Activated CD8-positive, alpha-beta T cell treated with anti-CD3 and anti-CD28 coated beads, Interleukin-2, amount 10 ng/mL, durations not matched to agents 7 days and 5 days (primary cell): Measurements from ENCODE around the gene PPFIBP1. TPM values are rescaled to one million over a fixed set of nuclear protein-coding genes. Genes with fewer than 3 reads are reported as not detected.
"Not testable (repeated sequence)": the region's sequence is repeated elsewhere in the genome, so short reads cannot be mapped to it uniquely, and the experiment has no call there.

Source experiments
- ATAC-seq: fragments of 150-1000 bp; cut with Tn5 transposase; one replicate; pipeline ENCODE4 v1.10.0; 2021; ENCODE audit warnings: moderate library complexity
- CTCF ChIA-PET: fragments of 350-600 bp; sonication (Branson Sonifier 250); formaldehyde crosslinking; loops from one replicate; lab custom pipeline; 2021; ENCODE audit warnings: antibody characterized with exemption; lab: Charles Lee
- POLR2A ChIA-PET: fragments of 350-600 bp; sonication (Branson Sonifier 250); formaldehyde crosslinking; loops from one replicate; lab custom pipeline; 2021; ENCODE audit warnings: antibody characterized with exemption; lab: Charles Lee
- DNase-seq: peaks from one replicate; pipeline ENCODE4 v3.0.0-alpha.2; 2020
- H3K27ac Mint-ChIP-seq: one replicate; pipeline ENCODE4 v1.8.0; 2021; ENCODE audit warnings: mild to moderate bottlenecking, mixed read lengths
- H3K27me3 Mint-ChIP-seq: one replicate; pipeline ENCODE4 v1.8.0; 2021; ENCODE audit warnings: low read depth, mixed read lengths
- H3K36me3 Mint-ChIP-seq: one replicate; pipeline ENCODE4 v1.8.0; 2021; ENCODE audit warnings: low read depth, mixed read lengths
- H3K4me1 Mint-ChIP-seq: one replicate; pipeline ENCODE4 v1.8.0; 2021; ENCODE audit warnings: low read depth, mixed read lengths
- H3K4me3 Mint-ChIP-seq: one replicate; pipeline ENCODE4 v1.8.0; 2021; ENCODE audit warnings: mild to moderate bottlenecking, mixed read lengths
- H3K9me3 Mint-ChIP-seq: one replicate; pipeline ENCODE4 v1.8.0; 2022; ENCODE audit warnings: mixed read lengths; ENCODE audit not compliant: insufficient read depth
- total RNA-seq, 2 experiments: library from RNA; stranded (reverse); gene quantifications; one replicate each; pipeline ENCODE4 v1.2.3, GENCODE V29; 2021

The PPFIBP1 gene
- total RNA-seq, 2 experiments from 2014 or later: 17.5 TPM

GRCh38 chr12:27655476-27655875, 131.5 kb downstream of the PPFIBP1 start:
- H3K4me1 Mint-ChIP-seq: peaks cover 18% of the 10 kb centered on the region
- H3K9me3 Mint-ChIP-seq, ATAC-seq, H3K36me3 Mint-ChIP-seq, H3K27ac Mint-ChIP-seq, DNase-seq, POLR2A ChIA-PET, H3K27me3 Mint-ChIP-seq, H3K4me3 Mint-ChIP-seq: not testable (repeated sequence)
- CTCF ChIA-PET: interaction anchor here (1.3 kb wide), 1 partner anchor 132 kb away, joined by 3 read pairs; no protein-coding TSS in a partner anchor

DNA sequence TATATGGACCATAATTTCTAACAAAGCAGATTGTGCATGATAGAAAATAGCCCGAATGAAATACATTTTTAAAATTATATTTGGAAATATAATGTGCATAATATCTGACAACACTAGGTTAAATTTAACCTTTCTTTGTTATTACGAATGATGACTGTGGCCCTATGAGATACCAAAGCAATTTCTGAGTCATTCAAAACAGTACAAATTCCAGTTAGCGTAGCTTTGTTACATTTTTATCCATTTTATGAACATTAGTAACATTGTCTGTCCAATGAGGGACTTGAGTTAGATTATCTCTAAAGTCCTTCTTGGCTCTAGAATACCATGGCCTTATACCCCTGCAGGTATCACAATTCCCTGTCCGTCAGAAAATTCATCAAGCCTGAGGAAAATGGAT, 133.3 kb downstream of the PPFIBP1 start:
- DNase-seq (no peak), ATAC-seq (no peak)
- peaks cover 8% of the 10 kb centered on the region for H3K36me3 Mint-ChIP-seq
- ChIA-PET CTCF (no interaction called here), POLR2A (no interaction called here)
- H3K4me3 Mint-ChIP-seq: no peak overlapping the region
- no peaks in the 10 kb centered on the region for H3K27me3 Mint-ChIP-seq
- H3K9me3 Mint-ChIP-seq: no peaks in the 10 kb centered on the region
- H3K27ac Mint-ChIP-seq: no peak overlapping the region
- H3K4me1 Mint-ChIP-seq: peaks cover 24% of the 10 kb centered on the region

DNA sequence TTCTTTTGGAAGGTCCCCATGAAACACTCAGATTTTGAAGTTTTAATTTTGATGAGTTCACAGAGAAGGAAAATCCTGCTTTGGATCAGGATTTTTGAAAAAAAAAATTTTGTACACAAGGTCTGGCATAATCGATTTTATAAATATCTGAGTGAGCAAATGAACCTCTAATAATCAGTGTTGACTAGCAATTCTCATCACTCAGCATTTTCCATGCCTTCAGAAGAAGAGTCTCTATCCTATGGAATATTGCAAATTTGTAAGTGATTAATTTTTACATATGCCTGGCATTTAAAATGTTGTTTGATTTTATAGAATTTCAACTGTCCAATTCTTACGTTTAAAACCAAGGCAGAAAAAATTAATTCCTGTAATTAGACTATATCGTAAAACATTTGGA, 141.7 kb downstream of the PPFIBP1 start:
- DNase-seq: no peak
- H3K4me1 Mint-ChIP-seq: peaks cover 9% of the 10 kb centered on the region
- no peak for ATAC-seq
- no peaks in the 10 kb centered on the region for H3K27me3 Mint-ChIP-seq
- peaks cover 5% of the 10 kb centered on the region for H3K36me3 Mint-ChIP-seq
- H3K4me3 Mint-ChIP-seq: no peak overlapping the region
- no peak overlapping the region for H3K27ac Mint-ChIP-seq
- ChIA-PET POLR2A (no interaction called here), CTCF (interaction anchor here (1.2 kb wide), 1 partner anchor 14 kb away, joined by 3 read pairs; no protein-coding TSS in a partner anchor)
- H3K9me3 Mint-ChIP-seq: no peaks in the 10 kb centered on the region

DNA sequence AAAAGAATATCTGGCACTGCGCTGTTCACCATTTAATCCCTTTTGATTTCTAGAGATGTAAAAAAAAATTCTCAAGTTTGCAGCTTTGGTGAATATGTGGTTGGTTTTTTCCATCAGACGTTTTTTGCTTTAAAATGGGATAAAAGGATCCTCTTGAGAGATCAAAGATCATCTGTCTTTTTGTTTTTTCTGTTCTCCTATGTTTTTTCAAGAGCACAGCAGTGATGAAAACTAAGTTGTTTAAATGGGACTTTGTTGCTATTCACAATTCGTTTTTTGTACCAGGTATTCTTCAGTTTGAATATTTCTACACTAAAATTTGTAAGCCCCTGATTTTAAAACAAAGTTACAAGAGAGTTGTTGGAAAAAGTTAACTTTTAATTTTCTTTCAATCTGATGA, 142.5 kb downstream of the PPFIBP1 start:
- CTCF ChIA-PET: interaction anchor here (1.2 kb wide), 1 partner anchor 15 kb away, joined by 3 read pairs; no protein-coding TSS in a partner anchor
- POLR2A ChIA-PET: interaction anchor here (0.6 kb wide), 1 partner anchor 155 kb away, joined by 3 read pairs; no protein-coding TSS in a partner anchor
- H3K27ac Mint-ChIP-seq: no peak overlapping the region
- H3K27me3 Mint-ChIP-seq: no peaks in the 10 kb centered on the region
- H3K36me3 Mint-ChIP-seq: peaks cover 2% of the 10 kb centered on the region
- no peak for ATAC-seq
- no peaks in the 10 kb centered on the region for H3K9me3 Mint-ChIP-seq
- peaks cover 4% of the 10 kb centered on the region for H3K4me1 Mint-ChIP-seq
- H3K4me3 Mint-ChIP-seq: no peak overlapping the region
- no peak for DNase-seq

DNA sequence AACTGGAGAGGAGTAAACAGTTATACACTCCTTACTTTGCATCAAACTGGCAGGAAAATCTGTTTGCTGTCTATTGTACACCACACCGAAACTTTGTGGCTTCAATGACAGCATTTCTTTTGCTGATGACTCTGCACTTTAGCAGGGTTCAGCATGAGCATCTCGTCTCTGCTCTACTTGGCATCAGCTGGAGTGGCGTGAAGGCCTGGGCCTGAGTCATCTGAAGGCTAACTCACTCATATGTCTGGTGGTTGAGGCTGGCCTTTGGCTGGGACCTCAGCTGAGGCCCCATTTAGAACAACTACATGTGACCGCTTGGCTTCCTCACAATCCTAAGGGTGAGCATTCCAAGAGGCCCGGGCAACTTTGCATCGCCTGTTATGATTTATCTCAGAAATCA, 143.5 kb downstream of the PPFIBP1 start:
- Mint-ChIP-seq H3K4me1 (no peaks in the 10 kb centered on the region), H3K4me3 (no peak overlapping the region), H3K27ac (no peak overlapping the region), H3K27me3 (no peaks in the 10 kb centered on the region), H3K9me3 (no peaks in the 10 kb centered on the region), H3K36me3 (no peaks in the 10 kb centered on the region)
- CTCF ChIA-PET: no interaction called here
- DNase-seq (no peak), ATAC-seq (no peak)
- POLR2A ChIA-PET: interaction anchor here (0.6 kb wide), 1 partner anchor 106 kb away, joined by 4 read pairs; no protein-coding TSS in a partner anchor

GRCh38 chr12:27672051-27672450, 148.0 kb downstream of the PPFIBP1 start:
- ATAC-seq (no peak), DNase-seq (no peak)
- H3K4me1 Mint-ChIP-seq: no peaks in the 10 kb centered on the region
- no peak overlapping the region for H3K27ac Mint-ChIP-seq
- no peaks in the 10 kb centered on the region for H3K27me3 Mint-ChIP-seq
- ChIA-PET CTCF (no interaction called here), POLR2A (no interaction called here)
- H3K9me3 Mint-ChIP-seq: no peaks in the 10 kb centered on the region
- no peaks in the 10 kb centered on the region for H3K36me3 Mint-ChIP-seq
- no peak overlapping the region for H3K4me3 Mint-ChIP-seq

- ChIA-PET CTCF (no interaction called here), POLR2A (no interaction called here)
- Mint-ChIP-seq H3K9me3 (no peaks in the 10 kb centered on the region), H3K36me3 (no peaks in the 10 kb centered on the region), H3K27ac (no peak overlapping the region), H3K27me3 (no peaks in the 10 kb centered on the region), H3K4me3 (no peak overlapping the region), H3K4me1 (no peaks in the 10 kb centered on the region)
- no peak for ATAC-seq
- DNase-seq: no peak
These were observed 148.6 kb downstream of the PPFIBP1 start for GRCh38 chr12:27672643-27673042.

GRCh38 chr12:27673101-27673718, 149.2 kb downstream of the PPFIBP1 start:
- POLR2A ChIA-PET: no interaction called here
- CTCF ChIA-PET: no interaction called here

GRCh38 chr12:27674989-27675388, 151.0 kb downstream of the PPFIBP1 start:
- Mint-ChIP-seq H3K4me1 (no peaks in the 10 kb centered on the region), H3K27ac (no peak overlapping the region), H3K36me3 (no peaks in the 10 kb centered on the region), H3K4me3 (no peak overlapping the region), H3K9me3 (no peaks in the 10 kb centered on the region), H3K27me3 (no peaks in the 10 kb centered on the region)
- no peak for ATAC-seq
- DNase-seq: no peak
- POLR2A ChIA-PET: no interaction called here
- CTCF ChIA-PET: no interaction called here

More at GRCh38 chr12:27673101-27673718, 149.2 kb downstream of the PPFIBP1 start:
- Mint-ChIP-seq H3K36me3 (no peaks in the 10 kb centered on the region), H3K27ac (no peak overlapping the region), H3K4me3 (no peak overlapping the region), H3K4me1 (no peaks in the 10 kb centered on the region), H3K9me3 (no peaks in the 10 kb centered on the region), H3K27me3 (no peaks in the 10 kb centered on the region)
- DNase-seq: no peak
- ATAC-seq: no peak

DNA sequence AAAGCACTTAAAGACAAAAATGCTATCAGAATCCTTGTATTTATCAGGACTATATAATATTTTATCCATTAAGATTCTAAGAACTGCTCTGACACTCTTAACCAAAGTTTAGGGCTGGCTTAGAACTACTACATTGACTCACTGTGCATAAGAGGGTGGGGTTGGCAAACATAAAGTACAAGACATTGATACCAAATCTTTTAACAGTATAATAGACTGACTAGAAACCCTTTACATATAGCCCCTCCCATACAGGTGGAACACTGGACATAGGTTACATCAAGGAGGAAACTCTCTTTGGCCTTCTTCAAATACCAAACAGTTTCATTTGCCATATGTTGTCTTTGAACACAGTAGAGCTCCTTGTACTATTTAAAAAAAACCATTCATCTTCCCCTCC, 156.6 kb downstream of the PPFIBP1 start:
- ChIA-PET POLR2A (no interaction called here), CTCF (no interaction called here)
- no peaks in the 10 kb centered on the region for H3K9me3 Mint-ChIP-seq
- DNase-seq: no peak
- ATAC-seq: no peak
- no peak overlapping the region for H3K4me3 Mint-ChIP-seq
- no peaks in the 10 kb centered on the region for H3K4me1 Mint-ChIP-seq
- no peaks in the 10 kb centered on the region for H3K27me3 Mint-ChIP-seq
- no peaks in the 10 kb centered on the region for H3K36me3 Mint-ChIP-seq
- no peak overlapping the region for H3K27ac Mint-ChIP-seq

DNA sequence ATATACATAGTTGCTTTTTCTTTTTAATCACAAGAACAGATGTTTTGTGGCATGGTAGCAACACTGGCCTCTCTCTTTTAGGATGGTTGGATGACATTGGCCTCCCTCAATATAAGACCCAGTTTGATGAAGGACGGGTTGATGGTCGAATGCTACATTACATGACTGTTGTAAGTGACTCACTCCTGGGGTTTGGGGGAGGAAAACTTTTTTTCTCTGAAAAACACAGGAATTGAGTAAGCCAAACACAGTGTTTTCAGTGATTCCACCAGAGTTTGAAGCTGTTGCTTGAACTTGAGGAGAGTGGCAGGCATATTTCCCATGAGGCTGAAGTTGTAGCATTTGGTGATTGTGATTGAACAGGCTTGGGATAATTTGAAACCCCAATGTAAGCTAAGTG, 158.5 kb downstream of the PPFIBP1 start:
- H3K4me3 Mint-ChIP-seq: no peak overlapping the region
- no peaks in the 10 kb centered on the region for H3K27me3 Mint-ChIP-seq
- no peaks in the 10 kb centered on the region for H3K4me1 Mint-ChIP-seq
- H3K27ac Mint-ChIP-seq: no peak overlapping the region
- ATAC-seq: no peak
- H3K36me3 Mint-ChIP-seq: no peaks in the 10 kb centered on the region
- POLR2A ChIA-PET: no interaction called here
- CTCF ChIA-PET: interaction anchor here (0.7 kb wide), 2 partner anchors 21 to 96 kb away, joined by 3 to 4 read pairs; no protein-coding TSS in a partner anchor
- H3K9me3 Mint-ChIP-seq: no peaks in the 10 kb centered on the region
- no peak for DNase-seq

DNA sequence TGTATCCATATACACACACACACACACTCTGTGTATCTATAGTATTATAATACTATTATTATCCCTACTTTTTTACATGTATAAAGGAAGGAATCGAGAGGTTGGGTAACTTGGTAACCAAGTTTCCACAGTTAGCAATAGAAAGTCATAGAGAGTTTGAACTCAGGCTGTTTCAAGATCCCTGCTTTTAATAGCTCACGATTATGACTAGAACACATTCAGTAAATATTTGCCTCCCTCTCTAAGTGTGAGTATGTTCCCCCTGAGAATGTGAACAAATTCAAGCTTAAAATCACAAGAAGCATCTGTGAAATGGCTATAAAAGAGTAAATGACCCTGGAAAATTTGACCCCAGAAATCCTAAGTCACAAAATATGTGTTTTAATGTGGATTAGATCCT, 161.3 kb downstream of the PPFIBP1 start:
- no peaks in the 10 kb centered on the region for H3K27me3 Mint-ChIP-seq
- no peaks in the 10 kb centered on the region for H3K4me1 Mint-ChIP-seq
- no peak for ATAC-seq
- no peak overlapping the region for H3K4me3 Mint-ChIP-seq
- DNase-seq: no peak
- H3K36me3 Mint-ChIP-seq: no peaks in the 10 kb centered on the region
- ChIA-PET CTCF (interaction anchor here (1.2 to 1.8 kb wide), 2 partner anchors 19 to 33 kb away, joined by 3 to 4 read pairs; no protein-coding TSS in a partner anchor), POLR2A (no interaction called here)
- no peak overlapping the region for H3K27ac Mint-ChIP-seq
- H3K9me3 Mint-ChIP-seq: no peaks in the 10 kb centered on the region
